ENCODE data around the gene HES7.
"Not testable (repeated sequence)": the region's sequence is repeated elsewhere in the genome, so short reads cannot be mapped to it uniquely, and the experiment has no call there.

HES7 gene

DNA sequence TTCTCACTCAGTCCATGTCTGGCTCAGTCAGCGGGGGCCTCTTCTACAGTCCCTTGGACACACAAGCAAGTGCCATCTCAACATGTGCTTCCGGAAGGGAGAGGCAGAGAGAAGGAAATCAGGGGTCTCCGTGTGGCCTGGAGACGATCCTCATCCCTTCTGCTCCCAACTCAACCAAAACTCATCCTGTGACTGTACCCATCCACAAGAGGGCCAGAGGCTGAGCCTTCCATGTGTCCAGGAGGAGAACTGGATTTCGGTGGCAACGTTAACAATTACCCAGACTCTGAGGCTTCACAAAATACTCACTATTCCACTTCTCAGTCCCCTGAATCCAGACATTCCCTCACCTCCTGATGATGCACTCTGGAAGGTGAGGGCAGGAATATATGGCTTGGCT lies 28.5 kb downstream of the HES7 start:
- DNase-seq = no peak

DNA sequence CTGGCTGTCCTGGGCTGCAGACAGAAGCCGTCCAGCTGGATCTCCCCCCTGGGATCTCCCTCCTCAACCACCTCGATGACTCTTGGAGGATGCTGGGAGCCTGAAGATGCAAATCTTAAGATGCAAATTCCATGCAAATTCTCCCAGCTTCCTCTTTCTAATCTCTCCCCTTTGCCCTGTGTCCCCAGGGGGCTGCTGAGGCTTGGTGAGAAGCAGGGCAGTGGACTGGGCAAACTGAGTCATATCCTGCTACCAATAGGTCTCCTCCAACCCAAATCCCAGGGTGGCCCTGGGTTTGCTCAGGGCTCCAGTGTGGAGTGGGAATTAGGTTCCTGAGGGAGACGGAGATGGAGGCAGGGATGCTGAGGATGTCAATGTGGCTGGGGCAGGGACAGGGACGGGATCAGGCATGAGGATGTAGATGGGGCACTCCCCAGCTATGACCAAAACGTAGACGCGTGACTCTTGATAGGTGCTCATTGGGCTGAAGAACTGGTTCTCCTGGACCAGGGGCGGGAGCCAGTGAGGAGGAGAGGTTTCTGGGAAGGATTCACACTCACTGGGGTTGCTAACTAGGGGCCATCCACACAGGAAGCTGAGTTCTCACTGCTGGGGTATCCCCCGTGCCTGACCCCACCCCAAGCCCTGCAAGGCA lies 32.7 kb downstream of the HES7 start:
- DNase-seq = no peak

DNA sequence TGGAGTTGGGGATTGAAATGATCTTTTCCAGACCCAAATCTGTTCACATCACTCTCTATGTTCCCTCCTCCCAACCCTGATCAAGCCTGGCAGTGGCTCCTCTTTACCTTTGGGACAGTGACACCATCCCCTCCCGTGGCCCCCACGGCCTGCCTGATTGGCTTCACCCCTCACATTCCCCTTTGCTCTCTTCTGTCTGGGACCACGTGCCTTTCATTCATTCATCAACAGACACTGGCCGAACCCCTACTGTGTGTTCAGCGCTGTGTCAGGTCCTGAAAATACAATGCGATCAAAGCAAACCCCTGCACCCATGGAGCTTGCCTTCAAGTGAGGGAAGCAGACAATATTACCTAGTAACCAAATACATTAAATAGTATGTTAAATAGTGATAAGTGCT lies 34.2 kb downstream of the HES7 start:
- no peak for DNase-seq

DNA sequence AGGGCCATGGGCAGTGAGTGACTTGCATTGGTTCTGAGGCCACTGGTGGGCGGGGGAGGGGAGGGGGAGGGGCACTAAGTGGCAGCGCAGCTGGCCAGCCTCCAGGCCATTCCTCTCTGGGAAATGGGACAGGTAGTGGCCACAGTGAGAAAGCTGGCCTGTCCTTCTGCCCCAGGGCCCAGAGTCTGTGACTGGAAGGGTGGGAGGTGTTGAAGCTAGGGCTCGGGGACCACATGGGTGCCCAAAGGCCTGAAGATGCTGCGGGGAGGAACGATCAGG lies 36.0 kb downstream of the HES7 start:
- DNase-seq = no peak

DNA sequence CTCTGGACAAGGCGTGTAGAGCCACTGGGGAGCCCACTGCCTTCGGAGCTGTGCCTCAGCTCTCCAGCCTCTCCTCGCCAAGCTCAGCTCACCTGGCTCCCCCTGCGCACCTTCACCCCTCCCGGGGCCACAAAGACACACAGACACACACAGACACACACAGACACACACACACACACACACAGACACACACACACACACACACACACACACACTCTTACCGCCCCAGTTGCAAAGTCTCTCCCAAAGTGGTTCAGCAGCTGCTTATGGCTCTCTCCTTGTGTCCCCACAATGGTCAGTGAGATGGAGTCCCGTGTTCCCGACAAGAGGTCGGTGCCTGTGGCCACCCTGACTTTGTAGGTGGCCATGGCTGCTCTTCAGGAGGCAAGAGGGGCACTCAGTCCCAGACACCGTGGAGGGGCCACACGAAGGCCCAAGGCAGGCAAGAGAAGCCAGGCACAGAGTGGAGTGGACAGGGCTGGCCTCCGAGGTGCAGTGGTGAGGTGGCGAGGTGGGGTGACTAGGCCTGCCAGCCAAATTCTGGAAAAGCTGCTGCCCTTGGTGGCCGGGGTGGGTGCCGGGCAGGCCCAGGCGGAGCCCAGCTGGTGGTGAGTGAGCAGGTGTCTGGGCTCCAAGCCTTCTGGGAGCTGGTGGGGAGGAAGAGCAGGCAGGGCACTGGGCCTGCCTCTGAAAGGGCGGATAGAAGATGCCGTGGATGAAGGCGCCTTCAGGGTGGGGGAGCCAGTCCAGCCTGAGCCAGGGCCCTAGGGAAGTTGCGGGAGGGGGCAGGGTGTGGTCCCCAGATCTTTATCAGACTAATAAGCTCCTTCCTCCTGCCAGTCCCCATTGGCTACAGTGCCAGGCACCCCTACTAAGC lies 36.6 kb downstream of the HES7 start, which contains the start of gene ALOX12B:
TSS of gene ALOX12B (minus strand) at position 642 of the 877 bp plus-strand sequence. CDS start at position 368, 274 bp downstream.
- DNase-seq = no peak

DNA sequence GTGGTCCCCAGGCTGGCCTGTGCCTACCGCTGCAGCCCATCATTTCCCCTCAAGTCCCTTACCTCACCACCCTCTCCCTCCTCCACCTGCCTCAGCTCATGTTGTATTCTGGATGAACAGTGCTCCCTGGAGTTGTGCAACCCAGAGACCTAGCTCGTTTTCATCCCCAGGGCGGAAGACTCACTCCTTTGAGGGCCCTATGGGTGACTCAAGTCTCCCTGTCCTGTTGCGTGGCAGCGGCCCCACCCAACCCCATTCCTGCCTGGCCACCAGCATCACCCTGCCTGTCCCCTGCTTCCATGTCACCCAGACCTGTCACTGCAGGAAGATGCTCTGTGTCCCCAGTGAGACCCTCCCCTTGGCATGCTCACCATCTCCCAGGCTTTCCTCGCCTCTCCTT lies 39.7 kb downstream of the HES7 start:
- DNase-seq = no peak

DNA sequence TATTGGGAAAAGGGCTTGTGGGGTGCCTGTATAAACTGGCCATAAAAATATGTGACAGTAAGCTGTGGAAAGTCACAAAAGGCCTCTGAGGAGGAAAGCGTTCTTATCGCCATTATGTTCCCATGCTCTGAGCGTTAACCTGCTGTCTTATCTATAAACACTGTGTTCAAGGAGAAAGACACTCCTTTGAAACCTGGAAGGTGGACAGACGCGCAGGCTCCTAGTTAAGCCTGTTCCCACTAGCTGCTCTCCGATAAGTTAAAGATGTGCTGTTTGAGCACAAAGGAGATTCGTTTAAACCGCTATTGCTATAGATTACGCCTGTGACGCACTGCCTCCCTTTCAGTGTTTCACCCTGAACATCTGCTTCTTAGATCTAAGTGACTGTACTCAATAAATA lies 41.6 kb downstream of the HES7 start:
- no peak for DNase-seq

DNA sequence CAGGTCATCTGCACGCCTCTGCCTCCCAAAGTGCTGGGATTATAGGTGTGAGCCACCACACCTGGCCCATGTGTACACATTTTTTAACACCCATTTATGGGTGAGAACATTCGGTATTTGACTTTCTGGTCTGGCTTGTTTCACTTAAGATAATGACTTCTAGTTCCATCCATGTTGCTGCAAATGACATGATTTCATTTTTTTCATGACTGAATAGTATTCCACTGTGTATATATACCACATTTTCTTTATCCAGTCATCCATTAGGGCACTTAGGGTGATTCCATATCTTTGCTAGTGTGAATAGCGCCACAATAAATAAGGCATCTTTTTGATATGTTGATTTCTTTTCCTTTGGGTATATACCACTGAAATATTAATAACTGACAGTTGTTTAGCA lies 42.0 kb downstream of the HES7 start:
- DNase-seq = no peak

DNA sequence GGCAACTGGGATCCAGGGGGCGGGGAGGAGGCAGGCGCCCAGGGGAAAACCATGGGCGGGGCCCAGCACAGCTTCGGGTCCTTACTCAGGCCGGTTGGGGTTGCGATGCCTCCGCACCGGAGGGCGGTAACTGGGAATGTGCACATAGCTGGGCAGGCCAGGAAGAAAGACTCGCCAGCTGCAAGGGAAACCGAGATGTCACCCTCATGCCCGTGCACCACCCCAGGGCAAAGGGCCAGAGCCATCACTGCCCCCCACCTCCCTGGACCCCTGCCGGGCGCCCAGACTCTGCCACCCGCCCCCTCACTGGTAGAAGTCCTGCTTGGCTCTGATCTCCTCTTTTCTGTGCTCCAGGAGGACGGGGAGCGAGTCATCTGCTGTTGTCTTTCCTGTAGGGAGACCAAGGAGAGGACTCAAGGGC lies 43.1 kb downstream of the HES7 start:
- no peak for DNase-seq

DNA sequence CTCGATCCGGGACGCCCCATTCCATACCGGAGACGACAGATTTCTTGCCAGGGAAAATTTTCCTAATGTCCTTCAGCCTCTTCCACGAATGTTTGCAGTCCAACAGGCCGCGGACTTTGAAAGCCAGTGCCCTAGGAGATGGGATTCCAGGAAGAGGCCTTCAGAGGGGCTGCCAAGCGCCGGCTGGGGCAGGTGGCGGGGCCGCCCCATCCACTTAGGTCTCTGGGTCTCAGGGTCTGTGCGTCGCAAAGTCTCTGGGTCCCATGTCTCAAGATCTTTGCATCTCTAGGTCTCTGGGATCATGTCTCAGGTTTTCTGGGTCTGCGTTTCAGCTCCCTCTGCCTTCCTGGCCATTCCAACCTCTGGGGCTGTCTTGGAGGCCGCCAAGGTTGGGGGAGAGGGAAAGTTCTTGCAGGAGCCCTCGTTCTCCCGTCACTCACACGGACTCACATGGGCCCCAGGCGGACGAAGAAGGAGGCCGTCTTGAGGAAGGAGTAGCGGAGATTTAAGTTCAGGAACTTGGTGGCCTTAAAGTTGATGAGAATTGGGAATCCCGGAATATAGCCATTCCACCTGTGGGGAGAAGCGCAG lies 43.6 kb downstream of the HES7 start:
- no peak for DNase-seq

DNA sequence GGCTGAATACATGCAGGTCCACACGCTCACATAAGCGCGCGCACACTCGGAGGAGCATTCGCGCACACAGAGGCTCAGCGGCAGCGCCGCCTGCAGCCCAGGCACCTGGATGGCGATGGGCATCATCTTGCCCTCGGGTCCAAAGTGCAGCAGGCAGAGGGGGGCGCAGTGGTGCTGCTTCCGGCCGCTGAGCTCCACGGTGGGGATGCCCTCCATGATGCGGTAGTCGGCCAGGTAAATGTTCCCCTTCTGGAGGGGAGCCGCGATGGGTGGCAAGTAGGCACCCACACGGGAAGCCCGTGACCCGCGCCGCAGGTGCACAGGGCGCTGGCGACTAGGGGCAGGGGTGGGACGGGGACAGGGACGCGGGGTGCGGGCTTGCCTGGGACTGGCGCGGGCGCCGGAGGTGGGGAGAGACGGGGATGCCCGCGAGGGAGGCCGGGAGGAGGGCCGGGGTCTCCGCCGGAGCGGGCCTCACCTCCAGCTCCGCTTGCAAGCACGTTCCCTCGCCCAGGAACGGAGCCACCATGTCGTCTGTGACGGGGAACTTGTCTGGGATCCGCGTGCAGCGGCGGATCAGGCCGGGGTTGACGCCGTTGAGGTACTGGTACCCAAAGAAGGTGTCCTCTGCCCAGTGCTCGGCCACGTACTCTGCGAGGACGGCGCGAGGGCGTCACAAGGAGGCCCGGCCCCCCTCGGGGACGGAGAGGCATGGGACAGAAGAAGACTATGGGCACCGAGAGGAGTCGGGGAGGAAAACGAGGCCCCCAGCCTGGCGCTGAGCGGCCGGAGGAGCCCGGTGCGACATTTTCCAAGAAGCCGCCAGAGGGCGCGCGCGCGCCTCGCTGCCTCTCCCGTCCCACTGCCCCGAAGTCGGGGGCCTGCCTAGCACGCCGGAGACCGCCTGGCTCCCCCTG lies 44.4 kb downstream of the HES7 start:
- no peak for DNase-seq

DNA sequence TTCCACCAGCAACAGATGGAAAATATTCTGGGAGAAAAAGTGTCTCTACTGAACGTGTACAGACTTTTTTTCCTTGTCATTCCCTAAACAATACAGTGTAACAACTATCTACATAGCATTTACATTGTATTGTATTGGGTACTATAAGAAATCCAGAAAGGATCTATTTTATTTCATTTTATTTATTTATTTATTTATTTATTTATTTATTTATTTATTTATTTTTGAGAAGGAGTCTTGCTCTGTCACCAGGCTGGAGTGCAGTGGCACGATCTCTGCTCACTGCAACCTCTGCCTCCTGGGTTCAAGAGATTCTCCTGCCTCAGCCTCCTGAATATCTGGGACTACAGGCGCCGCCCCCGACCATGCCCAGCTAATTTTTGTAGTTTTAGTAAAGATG lies 46.0 kb downstream of the HES7 start:
- not testable (repeated sequence) for DNase-seq

DNA sequence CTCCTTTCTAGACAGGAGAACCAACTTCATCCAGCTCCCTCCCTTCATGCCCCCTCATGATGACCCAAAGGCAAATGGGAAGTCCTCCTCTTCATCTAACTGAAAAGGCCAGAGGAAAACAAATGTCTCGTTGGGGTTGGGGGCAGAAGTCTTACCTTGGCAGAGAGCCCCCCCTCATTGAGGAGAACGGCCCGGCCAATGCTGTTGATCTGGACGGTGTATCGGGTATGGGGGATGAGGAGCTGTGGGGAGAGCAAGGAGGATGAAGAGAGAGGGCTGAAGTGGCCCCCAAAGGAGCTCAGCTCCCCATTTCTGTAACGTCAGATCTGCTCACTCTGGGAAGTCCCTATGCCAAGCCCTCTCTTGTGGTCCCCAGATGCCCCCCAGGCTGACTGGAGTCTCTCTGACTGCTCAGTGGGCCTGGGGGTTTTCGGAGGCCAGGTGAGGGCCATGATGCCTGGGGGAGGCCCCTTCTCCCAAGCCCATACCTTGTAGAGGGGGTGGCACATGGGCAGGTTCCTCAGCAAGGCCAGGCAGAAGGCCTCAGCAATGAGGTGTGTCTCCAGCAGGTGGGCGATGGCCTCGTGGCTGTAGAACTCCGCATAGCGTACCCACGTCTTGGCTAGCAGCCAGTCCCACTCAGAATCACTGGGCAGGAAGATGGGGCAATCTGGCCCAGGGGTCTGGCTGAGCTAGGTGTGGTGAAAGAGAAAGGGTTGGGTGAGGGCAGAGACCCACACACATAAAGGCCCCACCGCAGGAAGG lies 47.2 kb downstream of the HES7 start:
- no peak for DNase-seq

DNA sequence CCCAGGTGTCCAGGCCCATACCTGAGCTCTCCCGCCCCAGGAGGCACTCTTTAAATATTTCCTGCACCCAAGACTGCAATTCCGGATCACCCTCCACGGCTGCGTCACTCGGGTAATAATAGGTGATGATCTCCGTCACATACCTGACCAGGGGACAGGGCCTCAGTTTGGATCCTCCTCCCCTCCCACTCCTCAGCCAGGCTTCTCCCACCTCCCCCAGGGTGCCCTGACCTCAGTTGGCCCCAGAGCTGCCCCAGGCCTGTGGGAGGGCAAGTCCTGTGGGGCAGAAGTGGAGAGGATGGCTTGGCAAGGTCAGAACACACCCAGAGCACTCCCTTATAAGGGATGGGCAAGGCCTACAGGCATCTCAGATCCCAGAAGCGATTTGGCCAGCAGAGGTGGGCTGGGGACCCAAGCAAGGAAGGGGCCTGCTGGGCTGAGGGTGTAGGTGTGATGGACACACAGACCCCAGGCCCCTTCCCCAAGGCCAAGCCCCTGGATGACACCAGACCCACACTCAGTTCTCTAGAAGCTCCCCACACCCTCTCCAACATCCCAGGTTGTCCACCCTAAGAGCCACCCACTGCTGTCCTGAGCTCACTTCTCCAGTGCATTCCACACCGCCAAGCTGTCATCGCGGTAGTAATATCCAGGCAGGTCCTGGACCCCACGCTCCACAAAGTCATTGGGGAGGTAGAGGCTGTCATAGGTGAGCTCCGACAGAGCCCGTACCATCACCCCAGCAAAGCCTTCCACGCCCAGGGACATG lies 48.1 kb downstream of the HES7 start:
- DNase-seq = no peak

DNA sequence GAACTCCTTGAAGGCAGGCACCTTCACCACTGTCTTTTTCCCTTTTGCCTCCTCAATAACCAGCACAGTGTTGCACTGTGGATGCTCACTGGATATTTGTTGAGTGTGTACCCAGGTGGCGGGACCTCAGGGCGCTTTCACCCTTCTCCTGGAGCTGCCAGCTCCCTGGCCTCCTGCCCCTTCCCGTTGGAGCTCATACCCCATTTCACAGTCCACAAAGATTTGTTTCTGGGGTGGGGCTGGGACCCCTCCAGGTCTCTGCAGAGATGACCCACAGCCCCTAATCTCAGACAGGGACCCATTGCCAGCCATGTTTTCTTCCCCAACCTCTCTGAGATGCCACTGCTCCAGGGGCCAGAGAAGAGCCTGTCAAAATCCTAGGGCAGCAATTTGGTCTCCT lies 48.8 kb downstream of the HES7 start:
- DNase-seq = no peak

DNA sequence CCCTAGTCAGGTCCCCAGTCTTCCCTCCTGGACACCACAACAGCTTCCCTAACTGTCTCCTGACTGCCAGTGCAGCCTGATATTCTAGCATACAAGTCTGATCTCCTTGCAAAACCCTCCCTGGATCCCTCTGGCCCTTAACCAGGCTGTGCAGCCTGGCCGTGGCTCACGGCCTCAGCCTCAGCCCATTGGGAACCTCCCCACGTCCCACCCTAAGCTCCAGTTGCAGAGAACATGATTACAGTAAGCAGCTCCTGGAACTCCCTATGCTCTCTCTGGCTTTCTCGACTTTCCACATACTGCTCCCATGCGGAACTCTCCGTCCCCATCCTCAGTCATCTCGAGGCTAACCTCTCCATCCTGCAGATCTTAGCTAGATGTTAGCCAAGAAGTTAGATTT lies 49.4 kb downstream of the HES7 start:
- no peak for DNase-seq

DNA sequence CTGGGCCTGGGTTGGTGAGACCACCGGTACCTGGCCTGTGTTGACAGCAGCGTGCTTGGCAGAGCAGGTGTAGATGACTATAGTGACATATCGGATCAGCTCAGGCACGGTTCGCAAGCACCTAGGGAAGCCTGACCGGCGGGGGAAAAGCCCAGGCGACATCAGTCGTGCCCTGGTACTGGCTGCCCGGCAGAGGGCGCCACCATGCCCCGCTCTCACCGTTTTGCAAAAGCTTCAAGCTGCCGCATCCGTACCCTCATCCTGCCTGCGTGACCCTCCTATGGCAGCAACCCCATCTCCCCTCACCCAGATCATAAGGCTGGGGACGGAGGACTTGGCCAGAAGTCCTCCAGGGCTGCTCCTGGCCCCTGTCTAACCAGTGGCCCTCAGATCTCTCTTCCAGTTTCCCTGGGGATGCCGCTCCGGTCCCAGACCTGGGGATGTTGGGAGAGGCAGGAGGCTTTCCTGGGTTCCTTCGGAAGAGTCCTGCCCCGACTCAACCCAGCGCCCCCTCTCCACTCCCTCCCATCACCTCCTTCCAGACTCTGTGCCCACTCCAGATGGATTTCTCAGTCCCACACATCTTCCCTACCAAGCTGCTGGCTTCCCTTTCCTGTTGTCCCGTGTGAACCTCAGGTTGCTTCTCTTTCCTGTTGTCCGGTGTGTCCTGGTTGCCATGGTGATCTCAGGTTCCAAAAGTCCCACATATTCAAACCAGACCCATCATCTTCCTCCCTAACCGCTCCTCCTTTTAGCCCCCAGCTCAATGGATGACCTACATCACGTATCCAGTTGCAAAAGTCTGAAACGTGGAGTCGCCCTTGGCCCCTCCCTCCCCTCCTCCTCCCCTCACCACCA lies 50.0 kb downstream of the HES7 start:
- DNase-seq = no peak

DNA sequence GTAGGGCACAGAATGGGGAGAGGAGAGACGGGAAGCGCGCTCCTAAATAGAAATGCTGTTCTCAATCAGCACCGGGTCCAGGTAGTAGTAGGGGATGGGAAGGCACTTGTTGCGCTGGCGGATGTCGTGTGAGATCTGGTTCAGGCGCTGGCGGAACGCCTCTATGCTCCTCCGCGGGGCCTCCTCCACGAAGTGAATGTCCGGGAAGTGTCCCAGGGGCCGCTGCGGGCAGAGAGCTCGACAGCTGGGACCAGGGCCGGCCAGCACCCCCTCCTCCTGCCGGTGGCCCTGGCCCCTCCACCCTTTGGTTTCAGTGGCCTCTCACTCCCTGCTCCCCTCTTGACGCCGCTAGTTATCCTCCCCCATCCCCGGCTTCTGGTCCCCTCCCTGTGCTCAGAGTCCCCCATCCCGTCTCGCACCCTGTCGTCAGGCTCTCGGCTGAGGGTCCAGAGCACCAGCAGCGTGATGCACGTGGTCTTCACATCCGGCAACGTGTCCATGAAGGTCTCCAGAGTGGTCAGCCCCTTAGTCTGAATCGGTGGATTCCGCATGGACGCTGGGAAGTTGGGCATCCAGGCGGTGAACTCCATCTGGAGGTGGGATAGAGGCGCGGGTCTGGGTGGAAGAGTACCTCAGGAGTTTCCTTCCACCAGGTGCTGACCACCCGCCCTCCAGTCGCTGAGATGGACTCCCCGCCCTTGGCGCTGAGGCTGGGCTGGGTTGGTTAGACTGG lies 51.0 kb downstream of the HES7 start:
- DNase-seq = no peak

DNA sequence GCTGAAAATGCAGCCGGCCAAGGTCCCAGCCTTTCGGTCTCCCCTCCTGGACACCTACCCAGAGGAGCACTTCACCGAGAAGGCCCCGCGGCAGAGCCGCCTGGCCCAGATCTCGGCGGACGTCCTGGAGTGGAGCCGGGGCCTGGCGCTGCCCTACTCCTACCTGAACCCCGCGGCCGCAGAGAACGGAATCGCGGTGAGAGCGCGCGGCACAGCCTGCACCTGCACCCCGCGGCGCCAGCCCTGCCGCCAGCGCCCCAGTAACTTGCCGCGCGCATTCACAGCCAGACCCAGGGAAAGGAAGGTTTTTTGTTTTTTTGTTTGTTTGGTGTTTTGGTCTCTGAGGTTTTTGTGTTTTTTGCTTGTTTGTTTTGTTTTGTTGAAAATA lies 51.6 kb downstream of the HES7 start:
- DNase-seq = no peak

DNA sequence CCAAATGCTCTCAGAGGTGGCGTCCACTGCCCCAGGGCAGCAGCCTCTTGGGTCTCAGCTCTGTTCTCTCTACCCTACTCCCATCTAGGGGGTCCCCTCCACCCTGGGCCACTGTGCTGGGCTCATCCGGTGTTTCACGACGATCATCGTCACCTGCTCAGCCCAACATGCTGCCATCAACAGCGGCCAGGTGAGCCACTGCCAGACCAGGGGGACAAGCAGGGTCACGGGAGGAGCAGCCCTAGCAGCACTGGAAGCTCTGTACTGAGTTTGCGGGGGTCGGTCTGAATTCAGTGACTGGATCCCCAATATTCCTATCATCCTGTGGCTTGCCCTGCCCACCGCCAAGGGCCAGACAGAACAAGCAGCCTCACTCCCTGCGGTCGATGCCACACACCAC lies 52.4 kb downstream of the HES7 start:
- DNase-seq = no peak
